K562 (cell line): ENCODE measurements around the gene RALGPS1. TPM values are rescaled to one million over a fixed set of nuclear protein-coding genes. Genes with fewer than 3 reads are reported as not detected.

ENCODE experiments used
- ATAC-seq: fragments of 200-7000 bp; cut with Tn5 transposase; 3 replicates; pipeline ENCODE4 v1.9.1; 2020; ENCODE audit warnings: moderate library complexity
- BruUV-seq: library from RNA; stranded (reverse); fragments of 400-500 nt; replicated peaks from 2 replicates; lab custom pipeline; 2021; lab: Mats Ljungman, UMichigan
- CTCF ChIA-PET: fragments of 300-600 bp; formaldehyde crosslinking; extraction: SDS; loops from one replicate; lab custom pipeline; 2021; ENCODE audit warnings: low intra/inter-chr PET ratio; lab: Yijun Ruan, JAX
- POLR2A ChIA-PET: fragments of 300-600, 350-650 bp; sonication (Branson Sonifier 250); formaldehyde crosslinking; extraction: SDS; loops from one replicate; lab custom pipeline; 2021; ENCODE audit warnings: antibody characterized with exemption, inconsistent platforms; lab: Yijun Ruan, JAX
- DNase-seq, 4 experiments: peaks; one replicate each; pipeline versions ENCODE4 v3.0.0 to v3.0.0-alpha.2; 2011 to 2018; ENCODE audit warnings: low spot score in 3 of 4, mixed read lengths in 3 of 4; ENCODE audit errors: extremely low read depth in 1 of 4
- FAIRE-seq: peaks from 2 replicates; lab custom pipeline; 2011; peaks lifted over from hg19 to GRCh38; lab: Jason Lieb, UNC
- H2AFZ ChIP-seq: 2 replicates; pipeline ENCODE4 v1.6.0; 2011; ENCODE audit warnings: low read depth, low read length, control low read depth, inconsistent platforms
- H3K27ac ChIP-seq: fragments of 200-600 bp; 3 replicates; pipeline ENCODE4 v1.8.0; 2011; ENCODE audit warnings: low read depth, mild to moderate bottlenecking, control low read depth, inconsistent platforms, low read length, moderate library complexity, mixed read lengths; ENCODE audit errors: extremely low read depth
- H3K27me3 ChIP-seq, 2 experiments: fragments of 300-600 bp in 1 of 2; 2 replicates in 1 of 2; 3 replicates in 1 of 2; pipeline versions ENCODE4 v1.6.0 to v1.8.0; 2011; ENCODE audit warnings: inconsistent platforms in 2 of 2, low read length in 2 of 2, mild to moderate bottlenecking in 1 of 2, mixed read lengths in 1 of 2, moderate library complexity in 1 of 2; ENCODE audit not compliant: control insufficient read depth in 2 of 2, insufficient read depth in 2 of 2
- H3K36me3 ChIP-seq: fragments of 300-600 bp; 3 replicates; pipeline ENCODE4 v1.8.0; 2011; ENCODE audit warnings: mild to moderate bottlenecking, low read length, inconsistent platforms; ENCODE audit not compliant: control insufficient read depth, insufficient read depth
- H3K4me1 ChIP-seq, 2 experiments: fragments of 200-600 bp in 1 of 2; replicated peaks in 1 of 2; 2 replicates in 1 of 2; 3 replicates in 1 of 2; pipeline versions ENCODE4 v1.5.1 to v1.8.0; 2011; ENCODE audit warnings: inconsistent platforms in 2 of 2, low read length in 2 of 2, mild to moderate bottlenecking in 1 of 2, mixed read lengths in 1 of 2, moderate library complexity in 1 of 2; ENCODE audit not compliant: control insufficient read depth in 2 of 2, insufficient read depth in 2 of 2
- H3K4me2 ChIP-seq: 2 replicates; pipeline ENCODE4 v1.6.1; 2011; ENCODE audit warnings: low read length, control low read depth, inconsistent platforms, mixed read lengths; ENCODE audit not compliant: insufficient read depth
- H3K4me3 ChIP-seq: fragments of 200-600 bp; sonication (generic), shearing (Covaris generic); 2 replicates; pipeline ENCODE4 v1.5.1; 2016; ENCODE audit warnings: control low read depth, inconsistent platforms
- H3K79me2 ChIP-seq: fragments of 200-600 bp; 3 replicates; pipeline ENCODE4 v1.8.0; 2011; ENCODE audit warnings: low read length, inconsistent platforms; ENCODE audit not compliant: control insufficient read depth, insufficient read depth
- H3K9ac ChIP-seq, 2 experiments: 2 replicates each; pipeline versions ENCODE4 v1.6.0 to v1.6.1; 2011; ENCODE audit warnings: low read depth in 2 of 2, low read length in 2 of 2, control low read depth in 1 of 2, inconsistent platforms in 1 of 2, mild to moderate bottlenecking in 1 of 2, mixed read lengths in 1 of 2; ENCODE audit not compliant: insufficient read depth in 1 of 2
- H3K9me1 ChIP-seq: one replicate; pipeline ENCODE4 v1.6.0; 2011; ENCODE audit warnings: inconsistent platforms, mild to moderate bottlenecking, low read length, moderate library complexity; ENCODE audit not compliant: control insufficient read depth, insufficient read depth
- H3K9me3 ChIP-seq: replicated peaks from 2 replicates; pipeline ENCODE4 v1.5.1; 2011; ENCODE audit warnings: low read depth, low read length, inconsistent platforms; ENCODE audit not compliant: control insufficient read depth, insufficient read depth
- H4K20me1 ChIP-seq: replicated peaks from 2 replicates; pipeline ENCODE4 v1.6.1; 2011; ENCODE audit warnings: low read length, inconsistent platforms, mixed read lengths; ENCODE audit not compliant: control insufficient read depth, insufficient read depth
- BRD9 ChIP-seq: fragments of 450-650 bp; IDR thresholded peaks from 2 replicates; pipeline ENCODE4 v1.6.1; 2018; ENCODE audit warnings: low read depth; ENCODE audit not compliant: partially characterized antibody
- CHAMP1 ChIP-seq: fragments of 450-650 bp; IDR thresholded peaks from 2 replicates; pipeline ENCODE4 v1.6.1; 2016; ENCODE audit warnings: mild to moderate bottlenecking
- DMBX1 ChIP-seq: fragments of 250-450 bp; sonication (Bioruptor Pico); IDR thresholded peaks from 2 replicates; pipeline ENCODE4 v1.8.0; 2022; ENCODE audit warnings: inconsistent platforms, mild to moderate bottlenecking, moderate library complexity, borderline replicate concordance
- HBP1 ChIP-seq: fragments of 450-650 bp; formaldehyde crosslinking; IDR thresholded peaks from 2 replicates; pipeline ENCODE4 v1.4.0; 2022; ENCODE audit warnings: missing genetic modification characterization
- PBX2 ChIP-seq, 2 experiments: IDR thresholded peaks in 1 of 2; conservative IDR thresholded peaks in 1 of 2; 2 replicates each; pipeline ENCODE4 v1.6.1; 2016; ENCODE audit warnings: low read depth in 2 of 2, mild to moderate bottlenecking in 1 of 2, missing compliant biosample characterization in 1 of 2, missing genetic modification characterization in 1 of 2, moderate library complexity in 1 of 2
- ZNF436 ChIP-seq: fragments of 250-450, 450-650 bp; sonication (Bioruptor Pico); formaldehyde crosslinking; IDR thresholded peaks from 2 replicates; pipeline ENCODE4 v1.7.0; 2020; ENCODE audit warnings: mild to moderate bottlenecking
- WGBS: fragments of 100-300 bp; shearing (Covaris generic); methylation state at CpG from one replicate; pipeline ENCODE4 v1.1.6; 2016; ENCODE audit warnings: low coverage, mixed read lengths; ENCODE audit not compliant: insufficient coverage; ENCODE audit errors: missing lambda C conversion rate; 5-methylcytosine and 5-hydroxymethylcytosine counted together
- in situ Hi-C: fragments of 300-500 bp; cut with MboI; formaldehyde crosslinking; loops from 4 replicates; pipeline ENCODE4 v1.15.0; 2018; ENCODE audit warnings: inconsistent platforms, mixed read lengths
- intact Hi-C: fragments of 100-400 bp; cut with micrococcal nuclease; formaldehyde crosslinking; loops from 2 replicates; pipeline ENCODE4 v1.14.2; 2022
- polyA plus RNA-seq, 8 experiments: library from polyadenylated mRNA; depleted of rRNA in 4 of 8; stranded (reverse) in 5 of 8; unstranded in 3 of 8; fragments of >200 nt; fragmentation: Nextera tagmentation in 2 of 8; fragmentation: Illumina TruSeq in 1 of 8; extraction: Ambion mirVana in 2 of 8; extraction: Trizol in 1 of 8; gene quantifications; 2 replicates each; pipeline versions ENCODE4 v1.2.1 to v1.2.3, GENCODE V29; 2011 to 2014; ENCODE audit warnings: inconsistent platforms in 1 of 8, missing spikeins in 1 of 8
- total RNA-seq, 7 experiments: library from RNA; depleted of rRNA in 6 of 7; stranded (reverse); fragments of >200 nt in 6 of 7; fragmentation: Illumina TruSeq in 2 of 7; extraction: Trizol in 2 of 7; gene quantifications; 2 replicates each; pipeline versions ENCODE4 v1.2.1 to v1.2.3, GENCODE V29; 2011 to 2021; ENCODE audit warnings: low replicate concordance in 1 of 7

The RALGPS1 gene
- total and polyA plus RNA-seq, 9 of the 15 experiments (the other 6 are each of a cell fraction or from before 2014, with no cell fraction given): 0.04 to 2.6 (median 1.5) TPM

GRCh38 chr9:127013597-127013996, 99.0 kb downstream of the RALGPS1 start:
- no peak overlapping the region for H2AFZ ChIP-seq
- 0 out of 2 replicates have a peak, but pooled peaks cover 4% of the 10 kb centered on the region for H4K20me1 ChIP-seq
- no peak overlapping the region for H3K9ac ChIP-seq
- H3K4me1 ChIP-seq: no peaks in the 10 kb centered on the region
- CTCF ChIA-PET: no interaction called here
- BruUV-seq: no TSS peak
- H3K4me3 ChIP-seq: no peak overlapping the region
- intact Hi-C loops: no loop called here
- peaks cover 18 to 51% of the 10 kb centered on the region in 2 experiments for H3K27me3 ChIP-seq
- TF ChIP-seq HBP1 (CRISPR knock-in tag): no peak
- peaks cover 2% of the 10 kb centered on the region for H3K9me1 ChIP-seq
- no peak for ATAC-seq
- WGBS: 0% methylated on average over 5 of the region's 5 CpGs
- in situ Hi-C loops: no loop called here
- no peaks in the 10 kb centered on the region for H3K9me3 ChIP-seq
- POLR2A ChIA-PET: no interaction called here
- no peak for DNase-seq
- H3K4me2 ChIP-seq: no peak overlapping the region
- no peaks in the 10 kb centered on the region for H3K36me3 ChIP-seq
- no peaks in the 10 kb centered on the region for H3K79me2 ChIP-seq
- FAIRE-seq: no peak
- no peak overlapping the region for H3K27ac ChIP-seq

- H3K27ac ChIP-seq: no peak overlapping the region
- peaks cover 2% of the 10 kb centered on the region for H3K9me1 ChIP-seq
- no peak overlapping the region for H2AFZ ChIP-seq
- ChIA-PET CTCF (no interaction called here), POLR2A (interaction anchor here (0.6 kb wide), 1 partner anchor 94 kb away, joined by 3 read pairs; no protein-coding TSS in a partner anchor)
- H4K20me1 ChIP-seq: 0 out of 2 replicates have a peak, but pooled peaks cover 4% of the 10 kb centered on the region
- DNase-seq (no peak), FAIRE-seq (no peak), ATAC-seq (no peak)
- no peak overlapping the region for H3K4me3 ChIP-seq
- BruUV-seq: no TSS peak
- no peaks in the 10 kb centered on the region for H3K79me2 ChIP-seq
- no peaks in the 10 kb centered on the region for H3K4me1 ChIP-seq
- in situ Hi-C loops: no loop called here
- H3K4me2 ChIP-seq: no peak overlapping the region
- H3K27me3 ChIP-seq: peaks cover 20 to 51% of the 10 kb centered on the region in 2 experiments
- intact Hi-C loops: no loop called here
- no peaks in the 10 kb centered on the region for H3K9me3 ChIP-seq
- WGBS: 1% methylated on average over 4 of the region's 4 CpGs
- H3K9ac ChIP-seq: no peak overlapping the region
- H3K36me3 ChIP-seq: no peaks in the 10 kb centered on the region
- TF ChIP-seq CHAMP1 (no peak), ZNF436 (no peak), BRD9 (no peak), DMBX1 (CRISPR knock-in tag) (no peak), PBX2 (CRISPR knock-in tag; IDR thresholded peaks at IDR 0.05; ENCODE audit: low read depth) (no peak), PBX2 (tag; conservative IDR thresholded peaks at IDR 0.05; ENCODE audit: low read depth) (no peak)
These were observed 99.8 kb downstream of the RALGPS1 start for GRCh38 chr9:127014216-127014909.
